Measurements from ENCODE around the gene PIEZO2. TPM values are rescaled to one million over a fixed set of nuclear protein-coding genes. Genes with fewer than 3 reads are reported as not detected.
A peak's percentile ranks its signal among the peaks of the same experiment; 100 is the strongest.

PIEZO2 gene
- total RNA-seq, 2 experiments from 2014 or later, result not detected

GRCh38 chr18:10851824-10852319 is 297.5 kb downstream of the PIEZO2 start:
- Mint-ChIP-seq H3K36me3 (ENCODE audit: low read depth) (no peaks in the 10 kb centered on the region), H3K4me1 (ENCODE audit: low read depth) (no peaks in the 10 kb centered on the region), H3K27me3 (peaks cover 4% of the 10 kb centered on the region), H3K27ac (no peak overlapping the region), H3K9me3 (no peaks in the 10 kb centered on the region), H3K4me3 (no peak overlapping the region)
- ChIA-PET CTCF (interaction anchor here (1.2 kb wide), 1 partner anchor 701 kb away, joined by 3 read pairs; no protein-coding TSS in a partner anchor), POLR2A (no interaction called here)
- DNase-seq, result peak in 3 of 14 experiments; percentile 25 to 39 (median 28)
- no peak overlapping the region for H3K4me3 ChIP-seq (ENCODE audit: low read length)
- no peak for ATAC-seq (ENCODE audit: poor library complexity)
- TF ChIP-seq, protein P1, sequence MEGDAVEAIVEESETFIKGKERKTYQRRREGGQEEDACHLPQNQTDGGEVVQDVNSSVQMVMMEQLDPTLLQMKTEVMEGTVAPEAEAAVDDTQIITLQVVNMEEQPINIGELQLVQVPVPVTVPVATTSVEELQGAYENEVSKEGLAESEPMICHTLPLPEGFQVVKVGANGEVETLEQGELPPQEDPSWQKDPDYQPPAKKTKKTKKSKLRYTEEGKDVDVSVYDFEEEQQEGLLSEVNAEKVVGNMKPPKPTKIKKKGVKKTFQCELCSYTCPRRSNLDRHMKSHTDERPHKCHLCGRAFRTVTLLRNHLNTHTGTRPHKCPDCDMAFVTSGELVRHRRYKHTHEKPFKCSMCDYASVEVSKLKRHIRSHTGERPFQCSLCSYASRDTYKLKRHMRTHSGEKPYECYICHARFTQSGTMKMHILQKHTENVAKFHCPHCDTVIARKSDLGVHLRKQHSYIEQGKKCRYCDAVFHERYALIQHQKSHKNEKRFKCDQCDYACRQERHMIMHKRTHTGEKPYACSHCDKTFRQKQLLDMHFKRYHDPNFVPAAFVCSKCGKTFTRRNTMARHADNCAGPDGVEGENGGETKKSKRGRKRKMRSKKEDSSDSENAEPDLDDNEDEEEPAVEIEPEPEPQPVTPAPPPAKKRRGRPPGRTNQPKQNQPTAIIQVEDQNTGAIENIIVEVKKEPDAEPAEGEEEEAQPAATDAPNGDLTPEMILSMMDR (IDR thresholded peaks at IDR 0.05), result peak; percentile 74
- H3K9me3 ChIP-seq (ENCODE audit: control insufficient read depth in 1 of 2, insufficient read depth in 1 of 2, low read length in 2 of 2), result no peaks in the 10 kb centered on the region
- H3K27ac ChIP-seq (ENCODE audit: low read depth in 1 of 2, low read length in 2 of 2), result no peak overlapping the region
- no peaks in the 10 kb centered on the region for H3K36me3 ChIP-seq (ENCODE audit: insufficient read depth, low read length)
- intact Hi-C loops (cut with DNase I, micrococcal nuclease), result loop anchor here (2.0 to 5.0 kb wide), 4 partner anchors 700 to 1190 kb away; no protein-coding TSS in a partner anchor
- H3K27me3 ChIP-seq (ENCODE audit: control insufficient read depth in 1 of 2, insufficient read depth in 2 of 2, low read length in 2 of 2), result peaks cover 0 to 3% of the 10 kb centered on the region in 2 experiments
- no peaks in the 10 kb centered on the region for H3K4me1 ChIP-seq (ENCODE audit: insufficient read depth, low read length)

GRCh38 chr18:10850840-10851239 is 298.5 kb downstream of the PIEZO2 start:
- H3K36me3 Mint-ChIP-seq (ENCODE audit: low read depth), result no peaks in the 10 kb centered on the region
- H3K27ac Mint-ChIP-seq, result no peak overlapping the region
- Histone ChIP-seq H3K9me3 (ENCODE audit: control insufficient read depth in 1 of 2, insufficient read depth in 1 of 2, low read length in 2 of 2) (no peaks in the 10 kb centered on the region), H3K36me3 (ENCODE audit: insufficient read depth, low read length) (no peaks in the 10 kb centered on the region), H3K27me3 (ENCODE audit: control insufficient read depth in 1 of 2, insufficient read depth in 2 of 2, low read length in 2 of 2) (peaks cover 0 to 3% of the 10 kb centered on the region in 2 experiments), H3K4me1 (ENCODE audit: insufficient read depth, low read length) (no peaks in the 10 kb centered on the region), H3K27ac (ENCODE audit: low read depth in 1 of 2, low read length in 2 of 2) (no peak overlapping the region), H3K4me3 (ENCODE audit: low read length) (no peak overlapping the region)
- CTCF ChIA-PET, result no interaction called here
- no peaks in the 10 kb centered on the region for H3K9me3 Mint-ChIP-seq
- H3K4me3 Mint-ChIP-seq, result no peak overlapping the region
- intact Hi-C loops (cut with DNase I, micrococcal nuclease), result loop anchor here (2.0 to 5.0 kb wide), 4 partner anchors 701 to 1191 kb away; no protein-coding TSS in a partner anchor
- POLR2A ChIA-PET, result no interaction called here
- no peaks in the 10 kb centered on the region for H3K4me1 Mint-ChIP-seq (ENCODE audit: low read depth)
- no peak for DNase-seq
- H3K27me3 Mint-ChIP-seq, result peaks cover 4% of the 10 kb centered on the region
- TF ChIP-seq, protein P1 (IDR thresholded peaks at IDR 0.05), result no peak
- no peak for ATAC-seq (ENCODE audit: poor library complexity)

DNA sequence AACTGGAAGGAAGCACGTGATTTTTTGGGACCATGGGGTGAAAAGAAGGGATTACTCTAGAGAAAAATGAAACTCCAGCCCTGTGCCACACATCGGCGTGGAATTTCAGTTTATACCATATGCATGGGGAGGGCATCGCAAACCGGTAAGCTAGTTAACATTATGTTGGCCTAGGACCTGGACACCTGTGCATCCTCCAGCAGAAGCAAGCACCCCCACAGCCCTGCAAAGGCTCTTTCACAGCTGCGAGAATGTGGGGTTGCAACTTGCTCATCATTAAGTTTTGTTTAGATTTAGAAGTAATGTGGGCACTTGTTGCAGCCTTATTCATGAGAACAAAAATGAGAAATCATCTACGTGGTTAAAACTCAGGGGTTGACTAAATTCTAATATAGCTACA is 299.2 kb downstream of the PIEZO2 start:
- CTCF ChIA-PET, result no interaction called here
- H3K27ac Mint-ChIP-seq, result no peak overlapping the region

More for the DNA sequence above, 299.2 kb downstream of the PIEZO2 start:
- Histone ChIP-seq H3K4me3 (ENCODE audit: low read length) (no peak overlapping the region), H3K27ac (ENCODE audit: low read depth in 1 of 2, low read length in 2 of 2) (no peak overlapping the region), H3K4me1 (ENCODE audit: insufficient read depth, low read length) (no peaks in the 10 kb centered on the region), H3K36me3 (ENCODE audit: insufficient read depth, low read length) (no peaks in the 10 kb centered on the region), H3K27me3 (ENCODE audit: control insufficient read depth in 1 of 2, insufficient read depth in 2 of 2, low read length in 2 of 2) (peaks cover 0 to 3% of the 10 kb centered on the region in 2 experiments), H3K9me3 (ENCODE audit: control insufficient read depth in 1 of 2, insufficient read depth in 1 of 2, low read length in 2 of 2) (no peaks in the 10 kb centered on the region)
- H3K36me3 Mint-ChIP-seq (ENCODE audit: low read depth), result no peaks in the 10 kb centered on the region
- intact Hi-C loops (cut with DNase I, micrococcal nuclease), result loop anchor here (2.0 to 5.0 kb wide), 4 partner anchors 702 to 1192 kb away; no protein-coding TSS in a partner anchor
- POLR2A ChIA-PET, result no interaction called here
- DNase-seq (no peak), ATAC-seq (ENCODE audit: poor library complexity) (no peak)
- H3K27me3 Mint-ChIP-seq, result peaks cover 4% of the 10 kb centered on the region
- no peaks in the 10 kb centered on the region for H3K4me1 Mint-ChIP-seq (ENCODE audit: low read depth)
- no peak overlapping the region for H3K4me3 Mint-ChIP-seq
- no peaks in the 10 kb centered on the region for H3K9me3 Mint-ChIP-seq
- TF ChIP-seq, protein P1 (IDR thresholded peaks at IDR 0.05), result no peak

All from CD4-positive, alpha-beta T cell (primary cell).